GM08714 (cell line): ENCODE results near the gene ABCC4.

Experiments used
- H3K4me3 ChIP-seq: fragments of 200-500 bp; sonication (Bioruptor generic); 2 replicates; pipeline ENCODE4 v1.5.1; 2014; ENCODE audit warnings: mild to moderate bottlenecking, low read length, inconsistent platforms
- ZNF274 ChIP-seq: IDR thresholded peaks from 2 replicates; pipeline ENCODE4 v1.6.1; 2012; ENCODE audit warnings: mild to moderate bottlenecking, low read depth, low read length

ABCC4 gene

DNA sequence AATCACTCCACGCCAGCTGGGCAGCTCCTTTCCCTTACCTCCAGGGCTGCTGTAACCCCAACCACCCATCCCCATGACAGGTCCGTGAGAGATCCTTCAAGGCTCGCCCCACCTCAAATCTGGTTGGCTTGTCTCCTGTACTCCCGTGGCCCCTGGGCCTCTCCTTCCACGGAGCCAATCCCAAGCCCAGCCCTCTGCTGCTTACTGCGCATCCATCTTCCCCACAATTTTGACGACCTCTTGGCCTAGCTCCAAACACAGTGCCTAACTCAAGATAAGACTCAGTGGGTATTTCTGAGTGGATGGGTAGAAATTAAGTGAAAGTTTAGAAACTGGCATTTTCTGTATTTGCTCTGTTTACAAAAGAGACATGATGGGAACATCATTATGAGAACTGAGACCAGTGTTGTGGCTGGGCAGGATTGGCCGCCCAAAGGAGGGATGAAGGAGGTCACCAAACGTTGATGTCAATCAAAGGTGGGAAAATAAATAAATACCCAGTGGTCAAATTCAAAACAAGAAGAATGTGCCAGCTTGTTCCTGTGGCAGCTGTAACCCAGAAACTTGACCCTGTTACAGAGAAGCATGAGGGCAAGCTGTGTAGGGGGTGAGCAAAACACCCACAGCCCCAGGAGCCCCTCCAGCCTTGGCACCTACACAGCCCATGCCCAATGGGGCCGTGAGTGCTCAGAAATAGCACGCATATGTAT is 162.2 kb downstream of the ABCC4 start:
- no peak for TF ChIP-seq ZNF274

DNA sequence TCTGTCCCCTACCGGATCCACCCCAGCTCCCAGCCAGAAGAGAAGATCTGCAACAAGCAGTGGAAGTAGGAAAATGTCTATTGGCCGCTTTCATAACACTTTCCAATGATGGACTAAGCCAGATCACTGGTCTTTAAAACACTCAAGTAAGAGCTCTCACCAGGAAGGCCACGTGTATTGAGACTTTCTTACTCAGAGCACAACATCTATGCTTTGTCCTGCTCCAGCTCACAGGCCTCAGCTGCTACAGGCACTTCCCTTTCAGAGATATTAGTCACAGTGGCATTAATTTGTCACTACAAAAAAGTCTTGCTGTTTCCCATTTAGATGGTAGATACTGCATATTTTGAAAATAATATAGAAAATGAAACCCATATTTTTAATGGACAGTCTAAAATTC is 164.2 kb downstream of the ABCC4 start:
- no peak for TF ChIP-seq ZNF274
- H3K4me3 ChIP-seq: no peak overlapping the region

More for the DNA sequence above, 162.2 kb downstream of the ABCC4 start:
- H3K4me3 ChIP-seq: no peak overlapping the region

DNA sequence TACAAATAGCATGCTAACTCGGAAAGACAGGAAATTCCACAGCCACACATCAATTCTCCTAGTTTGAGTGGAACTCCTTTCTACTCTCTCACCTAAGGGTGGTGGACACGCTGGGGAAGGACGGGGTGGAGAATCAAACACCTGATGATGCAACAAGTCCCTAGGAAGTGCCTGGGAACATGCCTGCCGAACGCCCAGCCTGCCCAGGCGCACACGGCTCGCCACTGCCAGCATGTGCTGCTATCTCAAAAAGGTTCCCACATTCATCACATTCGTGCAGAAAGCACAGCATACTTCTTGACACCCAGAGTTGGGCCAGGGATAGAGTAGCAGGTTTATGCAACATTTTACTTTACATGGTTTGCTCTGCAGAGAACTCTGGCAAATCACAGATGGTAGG is 164.6 kb downstream of the ABCC4 start:
- H3K4me3 ChIP-seq: no peak overlapping the region
- TF ChIP-seq ZNF274: no peak

DNA sequence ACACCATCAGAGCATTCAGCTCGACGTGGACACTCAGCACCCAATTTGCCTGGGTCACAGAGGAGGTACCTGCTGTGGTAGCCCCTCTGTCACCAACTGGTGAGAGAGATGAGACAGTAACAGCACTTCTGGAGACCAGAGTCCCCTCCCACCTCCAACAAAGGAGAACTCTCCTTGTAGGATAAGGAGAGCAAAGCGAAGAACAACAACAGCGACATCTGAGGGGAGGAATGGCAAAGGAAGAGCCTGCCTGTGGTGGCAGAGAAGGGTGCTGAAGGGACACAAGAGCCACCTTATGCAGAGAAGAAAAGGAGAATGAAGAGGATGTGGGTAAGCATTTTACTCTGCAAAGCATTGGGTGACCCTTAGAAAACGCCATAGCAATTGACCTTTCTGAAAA is 167.8 kb downstream of the ABCC4 start:
- no peak overlapping the region for H3K4me3 ChIP-seq

DNA sequence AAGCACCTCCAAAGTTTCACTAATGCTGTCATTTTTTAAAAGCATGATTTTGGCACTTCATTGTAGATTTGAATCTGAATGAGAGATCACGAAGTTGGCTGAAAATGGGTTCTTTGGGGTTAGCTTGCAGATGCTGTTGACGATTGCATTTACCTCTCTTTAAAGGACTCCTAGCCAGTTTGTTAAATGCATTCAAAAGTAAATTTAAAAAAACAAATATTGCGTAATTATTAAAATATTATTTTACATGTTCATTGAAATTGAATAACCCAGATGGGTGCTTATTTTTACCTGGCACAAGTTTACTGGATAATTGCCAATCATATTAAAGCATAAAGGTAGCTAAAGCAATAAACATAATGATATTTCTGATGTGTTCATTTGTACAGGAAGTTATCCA is 172.2 kb downstream of the ABCC4 start:
- TF ChIP-seq ZNF274: no peak

More for the DNA sequence above, 167.8 kb downstream of the ABCC4 start:
- TF ChIP-seq ZNF274: no peak

DNA sequence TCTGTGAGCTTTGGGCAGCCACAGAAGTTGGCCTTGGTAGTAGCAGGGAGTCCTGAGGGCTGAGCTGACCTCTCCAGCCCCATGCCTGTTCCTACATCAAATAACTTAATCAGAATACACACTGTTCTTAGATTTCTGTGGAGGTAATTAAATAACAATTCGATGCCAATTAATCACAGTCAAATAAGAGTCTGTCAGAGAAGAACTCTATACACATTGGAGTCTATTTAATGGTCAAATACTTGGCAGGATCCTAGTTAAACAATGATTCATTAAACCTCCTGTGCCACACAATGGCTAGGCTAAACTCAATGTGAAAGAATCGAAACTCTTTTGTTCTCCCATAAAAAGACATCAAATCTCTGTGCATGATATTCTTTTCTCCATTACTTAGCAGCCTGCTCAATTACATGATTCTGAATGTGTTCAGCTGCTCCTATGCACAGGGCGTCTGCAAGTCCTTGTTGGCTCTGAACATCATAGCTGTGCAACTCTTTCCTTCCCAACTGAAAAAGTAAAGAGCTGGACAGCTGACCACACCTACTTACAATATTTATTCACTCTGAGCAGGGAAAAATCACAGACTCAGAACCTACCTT is 173.1 kb downstream of the ABCC4 start:
- TF ChIP-seq ZNF274: no peak

More for the DNA sequence above, 172.2 kb downstream of the ABCC4 start:
- no peak overlapping the region for H3K4me3 ChIP-seq

DNA sequence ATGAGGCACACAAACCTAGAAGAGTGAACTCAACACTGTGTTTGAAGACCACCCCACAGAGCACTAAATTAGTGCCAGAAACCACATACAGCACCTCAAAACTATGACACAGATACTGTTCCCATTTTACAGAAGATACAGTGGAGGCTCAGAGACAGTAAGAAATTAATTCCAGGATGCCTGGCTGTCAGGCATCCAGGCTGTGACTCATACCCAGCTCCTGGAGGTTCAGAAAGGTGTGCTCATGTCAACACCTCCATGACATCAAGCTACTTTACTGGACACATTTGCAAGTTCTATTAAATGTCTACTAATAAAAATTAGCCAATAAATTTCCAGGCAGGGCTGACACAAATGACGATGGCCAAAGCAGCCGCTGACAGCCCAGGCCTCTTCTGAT is 176.3 kb downstream of the ABCC4 start:
- TF ChIP-seq ZNF274: no peak
- H3K4me3 ChIP-seq: no peak overlapping the region

More for the DNA sequence above, 173.1 kb downstream of the ABCC4 start:
- H3K4me3 ChIP-seq: no peak overlapping the region

DNA sequence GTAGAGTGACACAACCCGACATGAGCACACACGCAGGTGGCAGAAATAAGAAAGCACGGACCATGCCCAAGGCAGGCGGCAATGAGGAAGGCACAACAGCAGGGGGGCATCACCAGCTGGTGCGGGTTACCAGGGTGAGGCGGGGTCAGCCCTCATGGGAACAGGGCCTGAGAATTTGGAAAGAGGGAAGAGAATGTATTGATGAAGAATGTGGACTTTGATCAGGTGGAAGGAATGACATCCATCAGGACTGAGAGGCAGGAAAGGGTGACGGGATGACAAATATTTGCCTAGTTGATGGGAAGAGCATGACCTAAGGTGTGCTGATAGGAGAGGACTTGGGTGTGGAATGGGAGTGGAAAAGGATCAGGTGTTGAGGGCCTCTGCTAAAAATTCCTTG is 177.5 kb downstream of the ABCC4 start:
- no peak for TF ChIP-seq ZNF274
- no peak overlapping the region for H3K4me3 ChIP-seq

DNA sequence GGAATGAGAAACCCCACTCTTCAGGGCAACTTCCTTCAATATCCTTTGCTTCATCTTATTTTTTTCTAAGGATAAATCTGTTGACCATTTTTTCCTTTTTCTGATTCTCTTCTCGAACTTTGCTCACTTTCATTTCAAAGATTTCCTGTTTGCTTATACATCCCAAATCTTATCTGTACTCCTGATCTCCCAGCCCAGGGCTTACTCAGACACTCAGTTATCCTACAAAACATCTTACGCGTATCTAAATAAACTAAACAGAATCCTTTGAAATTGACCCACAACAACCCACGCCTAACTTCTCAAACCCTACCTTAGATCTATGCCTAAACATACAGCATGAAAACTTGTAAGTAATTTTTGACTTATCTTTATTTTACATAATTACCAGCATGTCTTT is 179.2 kb downstream of the ABCC4 start:
- H3K4me3 ChIP-seq: no peak overlapping the region
- no peak for TF ChIP-seq ZNF274

DNA sequence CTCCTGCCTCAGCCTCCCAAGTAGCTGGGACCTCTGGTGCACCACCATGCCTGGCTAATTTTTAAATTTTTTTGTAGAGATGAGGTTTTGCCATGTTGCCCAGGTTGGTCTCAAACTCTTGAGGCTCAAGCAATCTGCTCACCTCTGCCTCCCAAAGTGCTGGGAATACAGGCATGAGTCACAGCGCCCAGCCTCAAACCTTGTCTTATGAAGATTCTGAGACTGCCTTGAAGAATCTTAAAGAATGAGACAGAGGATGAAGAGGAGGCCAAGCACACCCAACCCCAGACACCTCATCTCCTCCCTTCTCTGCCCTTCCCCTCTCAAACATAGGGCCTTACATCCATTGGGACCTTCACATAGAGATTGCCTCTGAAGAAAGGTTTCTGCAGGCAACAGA is 179.7 kb downstream of the ABCC4 start:
- no peak overlapping the region for H3K4me3 ChIP-seq
- no peak for TF ChIP-seq ZNF274

DNA sequence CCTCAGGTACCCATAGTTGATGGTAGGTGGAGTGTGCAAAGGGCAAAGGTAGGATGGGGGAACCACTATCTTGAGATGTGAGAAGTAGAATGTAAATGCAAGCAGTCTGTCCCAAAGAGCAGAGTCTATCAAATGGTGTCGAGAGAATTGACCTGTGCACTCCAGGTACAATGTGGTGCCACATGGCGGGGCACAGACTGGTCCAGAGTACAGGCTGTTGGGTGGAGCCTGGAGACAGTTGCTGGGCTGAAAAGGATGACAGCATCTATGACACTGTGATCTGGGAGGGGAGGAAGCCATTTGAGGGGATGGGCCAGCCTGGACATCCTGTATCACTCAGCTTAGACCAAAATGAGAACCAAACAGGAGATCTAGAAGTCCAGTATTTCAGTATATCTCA is 180.6 kb downstream of the ABCC4 start:
- TF ChIP-seq ZNF274: no peak
- H3K4me3 ChIP-seq: no peak overlapping the region

DNA sequence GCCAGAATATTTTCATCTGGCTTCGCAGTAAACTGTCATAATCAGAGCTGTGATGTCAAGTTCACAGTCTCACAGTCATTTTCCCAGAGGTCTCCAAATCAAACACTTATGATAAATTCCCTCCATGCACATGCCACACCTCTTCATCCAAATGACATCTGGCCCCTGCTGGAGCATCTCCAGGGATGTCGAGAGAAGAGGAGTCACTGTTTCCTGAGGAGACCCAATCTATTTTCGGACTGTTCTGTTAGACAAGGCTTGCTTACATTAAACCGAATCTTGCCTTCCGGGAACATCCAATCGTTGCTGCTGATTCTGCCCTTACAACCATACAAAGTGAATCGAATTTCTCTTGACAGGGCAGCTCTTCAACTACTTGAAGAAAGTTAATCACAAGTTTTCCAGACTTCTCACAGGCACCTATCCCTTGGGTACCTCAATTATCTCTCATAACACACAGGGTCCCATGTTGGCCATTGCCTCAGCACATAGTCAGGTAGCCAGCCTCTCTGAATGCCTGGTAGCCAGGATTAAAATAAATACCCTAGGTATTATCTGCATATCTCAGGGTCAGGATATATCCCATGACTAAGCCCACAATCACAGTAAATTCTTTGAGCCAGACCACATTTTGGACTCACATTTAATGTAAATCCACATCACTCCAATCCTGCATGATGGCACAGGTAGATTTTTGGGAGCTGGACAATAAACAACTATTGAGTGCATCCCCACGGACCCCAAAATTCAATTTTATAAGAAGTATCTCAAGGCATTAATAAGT is 182.5 kb downstream of the ABCC4 start:
- no peak overlapping the region for H3K4me3 ChIP-seq
- no peak for TF ChIP-seq ZNF274

DNA sequence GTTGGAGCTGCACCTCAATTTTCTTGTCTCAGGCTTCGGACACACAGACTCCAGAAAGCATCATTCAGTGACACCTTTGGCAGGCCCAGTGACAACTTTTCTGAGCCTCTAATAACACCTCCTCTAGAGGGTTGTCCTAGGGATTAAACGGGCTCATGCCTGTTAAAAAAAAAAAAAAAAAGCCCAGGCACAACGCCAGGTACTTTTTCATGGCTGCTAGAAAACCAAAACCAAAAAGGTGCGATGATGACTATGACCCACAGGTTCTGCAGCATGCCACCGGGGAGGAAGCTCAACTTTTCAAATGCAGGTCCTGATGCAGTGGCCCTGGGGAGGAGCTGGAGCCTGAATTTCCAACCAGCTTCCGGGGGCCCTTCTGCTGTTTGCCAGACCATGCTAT is 184.2 kb downstream of the ABCC4 start:
- H3K4me3 ChIP-seq: no peak overlapping the region
- no peak for TF ChIP-seq ZNF274

DNA sequence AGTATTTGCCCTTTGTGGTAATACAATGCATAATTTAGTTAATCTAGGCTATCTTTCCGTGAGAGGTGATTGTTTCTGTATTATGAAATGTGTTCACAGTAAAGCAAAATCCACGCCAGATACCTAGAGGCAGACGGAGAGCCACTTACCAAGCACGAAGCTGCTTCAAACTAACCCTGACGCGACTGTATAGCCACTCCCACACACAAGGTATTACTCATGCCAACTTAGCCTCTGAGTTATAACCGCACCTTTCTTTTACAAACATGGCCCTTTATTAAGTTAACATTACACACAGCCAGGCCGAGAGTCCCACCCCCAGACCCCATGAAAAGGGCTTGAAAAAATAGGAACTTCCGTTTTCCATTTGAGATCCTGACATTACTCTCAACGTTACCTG is 185.7 kb downstream of the ABCC4 start:
- TF ChIP-seq ZNF274: no peak
- H3K4me3 ChIP-seq: no peak overlapping the region

DNA sequence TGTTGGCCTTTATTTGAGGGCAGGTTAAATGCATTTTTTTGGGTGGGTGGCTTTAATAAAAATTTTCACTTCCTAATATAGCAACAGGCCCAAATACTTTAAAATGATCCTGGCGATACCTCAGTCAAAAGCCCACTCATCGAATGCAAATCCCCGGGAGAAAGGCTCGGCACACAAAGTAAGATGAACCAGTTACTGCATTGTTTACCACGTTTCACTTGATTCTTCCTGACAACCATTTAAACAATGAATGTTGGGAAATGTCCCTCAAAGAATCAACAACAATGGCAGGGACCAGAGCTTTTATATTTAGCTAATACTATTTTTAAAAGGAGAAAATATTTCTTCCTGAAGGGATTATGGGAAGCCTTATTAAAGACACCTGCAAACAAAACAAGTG is 187.7 kb downstream of the ABCC4 start:
- TF ChIP-seq ZNF274: no peak
- no peak overlapping the region for H3K4me3 ChIP-seq

DNA sequence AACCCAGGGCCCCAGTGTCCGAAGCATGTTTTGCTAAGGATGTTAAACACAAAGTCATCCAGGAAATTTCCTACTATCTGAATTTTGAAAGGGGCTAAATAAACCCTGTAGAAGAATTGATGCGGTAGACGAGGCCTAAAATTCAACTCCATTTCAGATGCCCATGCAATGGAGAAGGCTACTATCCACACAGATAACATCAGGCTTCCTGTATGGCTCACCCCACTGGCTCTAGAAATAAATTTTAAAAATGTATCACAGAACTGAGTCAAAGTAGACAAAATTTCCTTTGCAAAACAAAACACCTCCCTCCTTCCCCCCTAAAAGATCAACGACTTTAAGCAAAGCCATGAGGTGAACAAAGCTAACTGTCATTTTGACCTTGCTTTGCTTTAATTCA is 188.4 kb downstream of the ABCC4 start:
- no peak for TF ChIP-seq ZNF274
- no peak overlapping the region for H3K4me3 ChIP-seq
